GM12874 (cell line): Measurements from ENCODE around the gene HOXB1.

Source experiments
- TF ChIP-seq, protein P1 (sequence below): IDR thresholded peaks from 2 replicates; pipeline ENCODE4 v1.5.1; 2011; ENCODE audit warnings: low read depth, mild to moderate bottlenecking, control low read depth, low read length, moderate library complexity; ENCODE audit not compliant: insufficient read depth

HOXB1 gene

DNA sequence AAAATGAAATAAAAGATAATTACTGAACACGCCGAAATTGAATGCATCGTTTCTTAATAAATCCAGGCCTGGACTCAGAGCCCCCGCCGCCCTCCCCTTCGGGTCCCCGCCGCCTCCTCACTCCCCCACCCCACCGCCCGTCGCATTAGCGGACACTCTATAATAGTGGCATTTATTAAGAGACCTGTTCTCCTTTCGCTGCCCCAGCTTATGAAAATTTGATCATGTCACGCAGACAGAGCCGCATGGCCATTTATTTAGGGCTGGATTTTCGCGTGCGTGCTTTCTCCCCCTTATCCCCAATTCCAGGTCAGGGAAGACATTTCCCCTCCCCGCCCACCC lies 20.4 kb upstream of the HOXB1 start:
- TF ChIP-seq, protein P1, sequence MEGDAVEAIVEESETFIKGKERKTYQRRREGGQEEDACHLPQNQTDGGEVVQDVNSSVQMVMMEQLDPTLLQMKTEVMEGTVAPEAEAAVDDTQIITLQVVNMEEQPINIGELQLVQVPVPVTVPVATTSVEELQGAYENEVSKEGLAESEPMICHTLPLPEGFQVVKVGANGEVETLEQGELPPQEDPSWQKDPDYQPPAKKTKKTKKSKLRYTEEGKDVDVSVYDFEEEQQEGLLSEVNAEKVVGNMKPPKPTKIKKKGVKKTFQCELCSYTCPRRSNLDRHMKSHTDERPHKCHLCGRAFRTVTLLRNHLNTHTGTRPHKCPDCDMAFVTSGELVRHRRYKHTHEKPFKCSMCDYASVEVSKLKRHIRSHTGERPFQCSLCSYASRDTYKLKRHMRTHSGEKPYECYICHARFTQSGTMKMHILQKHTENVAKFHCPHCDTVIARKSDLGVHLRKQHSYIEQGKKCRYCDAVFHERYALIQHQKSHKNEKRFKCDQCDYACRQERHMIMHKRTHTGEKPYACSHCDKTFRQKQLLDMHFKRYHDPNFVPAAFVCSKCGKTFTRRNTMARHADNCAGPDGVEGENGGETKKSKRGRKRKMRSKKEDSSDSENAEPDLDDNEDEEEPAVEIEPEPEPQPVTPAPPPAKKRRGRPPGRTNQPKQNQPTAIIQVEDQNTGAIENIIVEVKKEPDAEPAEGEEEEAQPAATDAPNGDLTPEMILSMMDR, result no peak

DNA sequence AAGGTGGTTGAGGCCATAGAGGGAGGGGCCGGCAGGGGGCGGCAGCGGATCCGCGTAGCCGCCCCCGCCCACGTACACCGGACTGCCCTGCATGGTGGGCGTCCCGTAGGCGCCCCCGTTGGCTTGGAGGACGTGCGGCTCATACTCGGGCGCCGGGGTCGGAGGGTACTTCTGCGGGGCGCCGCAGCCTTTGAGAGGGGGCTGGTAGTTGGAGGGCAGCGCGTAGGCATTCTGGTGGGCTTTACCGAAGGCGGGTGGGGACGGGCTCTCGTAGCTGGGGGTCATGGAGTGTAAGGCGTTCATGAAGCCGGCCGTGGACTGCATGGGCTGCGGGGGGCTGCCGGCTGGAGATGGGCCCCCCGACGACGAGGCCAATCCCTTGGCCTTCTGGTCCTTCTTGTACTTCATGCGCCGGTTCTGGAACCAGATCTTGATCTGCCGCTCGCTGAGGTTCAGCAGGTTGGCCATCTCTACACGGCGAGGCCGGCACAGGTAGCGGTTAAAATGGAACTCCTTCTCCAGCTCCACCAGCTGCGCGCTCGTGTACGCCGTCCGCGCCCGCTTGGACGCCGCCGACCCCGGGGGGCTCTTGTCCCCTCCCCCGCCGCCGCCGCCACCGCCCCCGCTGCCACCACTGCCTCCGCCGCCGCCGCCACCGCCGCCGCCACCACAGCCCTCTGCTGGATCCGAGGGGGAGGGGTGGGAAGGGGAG lies 19.8 kb upstream of the HOXB1 start:
- TF ChIP-seq, protein P1, result no peak

DNA sequence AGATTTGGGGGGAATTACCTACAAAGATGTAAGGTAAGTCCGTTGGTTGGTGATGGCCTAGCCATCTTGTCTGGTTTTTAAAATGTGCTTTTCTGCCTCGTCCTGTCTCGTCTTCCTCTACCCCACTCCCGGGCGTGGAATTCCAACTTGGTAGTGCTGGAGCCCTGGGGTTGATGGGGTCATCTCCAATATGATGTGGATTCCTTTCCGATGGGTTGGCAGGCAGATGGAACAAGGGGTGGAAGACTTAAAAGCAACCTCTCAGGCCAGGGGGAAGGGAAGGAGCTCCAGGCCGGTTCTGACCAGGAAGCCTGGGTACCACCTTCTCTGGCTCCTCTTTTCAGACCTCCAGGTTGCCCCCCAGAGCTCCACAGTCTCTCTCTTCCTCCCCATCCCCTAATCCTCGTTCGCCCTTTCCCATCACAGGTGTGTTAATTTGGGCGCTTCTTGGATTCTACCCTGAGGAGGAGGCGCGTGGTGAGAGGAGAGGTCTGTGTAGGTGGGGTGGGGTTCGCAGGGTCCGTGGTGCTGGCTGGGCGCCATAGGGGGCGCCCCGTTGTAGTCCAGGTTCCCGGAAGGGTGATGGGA lies 19.2 kb upstream of the HOXB1 start:
- TF ChIP-seq, protein P1, result no peak

DNA sequence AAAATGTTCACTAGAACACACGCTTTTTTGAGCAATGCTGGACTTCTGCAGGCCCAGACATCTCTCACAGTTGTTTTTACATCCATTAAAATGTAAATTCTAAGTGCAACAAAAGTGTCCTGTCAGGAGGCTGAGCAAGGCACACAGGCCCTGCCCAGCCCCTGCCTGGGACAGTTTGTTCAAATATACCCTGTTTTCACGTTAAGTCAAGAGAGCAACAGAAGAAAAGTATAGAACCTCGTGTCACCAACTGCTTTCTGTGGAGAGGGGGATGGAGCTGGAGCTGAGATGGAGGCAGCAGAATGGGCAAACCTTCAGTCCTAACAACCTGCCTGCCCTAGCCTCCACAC lies 18.4 kb upstream of the HOXB1 start:
- TF ChIP-seq, protein P1, result no peak

DNA sequence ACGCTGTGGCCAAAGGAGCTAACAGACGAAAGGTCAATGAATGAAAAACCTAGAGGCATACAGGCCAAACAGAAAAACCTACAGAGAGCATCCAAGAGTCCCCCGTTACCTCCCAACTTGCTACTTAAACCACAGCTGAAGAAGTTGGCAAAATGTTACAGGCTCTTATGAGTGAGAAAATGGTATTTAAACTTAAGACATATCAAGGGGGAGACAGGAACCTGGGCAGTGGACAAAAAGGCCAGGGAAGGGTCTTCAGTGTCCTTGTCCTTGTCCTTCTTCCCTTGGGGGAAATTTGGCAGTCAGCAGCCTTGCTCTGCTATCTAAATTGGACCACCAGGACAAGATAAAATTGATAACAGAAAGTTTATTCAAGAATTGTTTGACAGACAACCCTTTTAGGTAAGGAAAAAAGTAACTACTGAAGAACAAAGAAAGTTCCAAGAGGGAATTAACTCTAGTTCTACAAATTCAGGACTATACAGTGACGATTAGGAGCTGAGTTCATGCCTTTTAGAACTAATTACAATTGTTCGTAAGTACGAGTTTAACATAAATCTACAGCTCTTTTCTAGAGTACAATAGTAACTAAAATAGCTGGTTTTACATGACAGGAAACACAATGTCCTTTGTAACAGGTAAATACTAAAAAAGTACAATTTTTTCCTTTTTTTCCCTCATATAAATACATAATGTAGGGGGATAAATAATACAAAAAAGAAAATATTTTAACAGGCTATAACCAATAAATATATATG lies 17.9 kb upstream of the HOXB1 start:
- TF ChIP-seq, protein P1, result no peak

DNA sequence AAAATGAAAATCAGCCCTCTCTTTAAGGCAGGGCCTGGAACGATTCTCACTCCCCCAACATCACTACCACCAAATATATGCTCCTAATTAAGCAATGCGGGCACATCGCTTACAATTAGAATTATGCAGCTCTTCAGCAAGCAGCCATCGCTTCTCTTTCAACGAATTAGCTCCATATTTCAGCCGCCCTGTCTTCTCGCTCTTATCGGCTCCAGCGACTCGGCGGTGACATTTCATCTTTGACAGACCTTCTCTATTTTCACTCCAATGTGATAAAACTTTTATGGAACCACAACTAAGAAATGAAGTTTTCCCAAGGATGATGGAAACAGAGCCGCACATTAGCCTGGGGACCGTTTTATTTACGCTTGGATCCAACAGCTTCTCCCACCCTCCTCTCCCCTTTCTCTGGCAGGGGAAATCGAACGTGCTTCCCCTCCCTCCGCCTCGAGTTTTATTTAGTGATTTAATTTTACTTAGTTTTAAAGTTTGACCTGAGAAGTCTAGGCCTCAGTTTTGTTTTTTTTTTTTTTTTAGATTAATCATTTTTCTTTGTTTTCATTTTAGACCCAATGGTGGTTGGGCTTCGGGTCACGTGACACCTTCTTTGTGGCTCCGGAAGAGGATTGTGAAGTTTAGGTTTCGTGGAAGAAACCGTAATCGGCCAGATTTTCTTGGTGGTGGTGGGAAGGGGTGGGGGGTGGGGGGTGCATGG lies 17.2 kb upstream of the HOXB1 start:
- TF ChIP-seq, protein P1, result no peak
